Tibial nerve (tissue), 4 donors: Measurements from ENCODE around the gene ADAMTS17.

Experiments
- EP300 ChIP-seq, 2 donors: sonication (generic); formaldehyde crosslinking; IDR thresholded peaks; one replicate each; pipeline ENCODE4 v1.6.1; 2017; ENCODE audit warnings: antibody characterized with exemption in 2 of 2, mild to moderate bottlenecking in 1 of 2
- POLR2A ChIP-seq, 2 donors: fragments of 450-650 bp; IDR thresholded peaks; one replicate each; pipeline ENCODE4 v1.6.1; 2017; ENCODE audit warnings: antibody characterized with exemption in 2 of 2, mild to moderate bottlenecking in 2 of 2, moderate library complexity in 2 of 2
- TF ChIP-seq, protein P1 (sequence below), 5 experiments: fragments of 200-600 bp in 3 of 5; fragments of 450-650 bp in 2 of 5; sonication (generic) in 3 of 5; IDR thresholded peaks; one replicate each; pipeline ENCODE4 v1.5.1; 2016 to 2019; ENCODE audit warnings: antibody characterized with exemption in 5 of 5, mild to moderate bottlenecking in 3 of 5, moderate library complexity in 2 of 5

DNA sequence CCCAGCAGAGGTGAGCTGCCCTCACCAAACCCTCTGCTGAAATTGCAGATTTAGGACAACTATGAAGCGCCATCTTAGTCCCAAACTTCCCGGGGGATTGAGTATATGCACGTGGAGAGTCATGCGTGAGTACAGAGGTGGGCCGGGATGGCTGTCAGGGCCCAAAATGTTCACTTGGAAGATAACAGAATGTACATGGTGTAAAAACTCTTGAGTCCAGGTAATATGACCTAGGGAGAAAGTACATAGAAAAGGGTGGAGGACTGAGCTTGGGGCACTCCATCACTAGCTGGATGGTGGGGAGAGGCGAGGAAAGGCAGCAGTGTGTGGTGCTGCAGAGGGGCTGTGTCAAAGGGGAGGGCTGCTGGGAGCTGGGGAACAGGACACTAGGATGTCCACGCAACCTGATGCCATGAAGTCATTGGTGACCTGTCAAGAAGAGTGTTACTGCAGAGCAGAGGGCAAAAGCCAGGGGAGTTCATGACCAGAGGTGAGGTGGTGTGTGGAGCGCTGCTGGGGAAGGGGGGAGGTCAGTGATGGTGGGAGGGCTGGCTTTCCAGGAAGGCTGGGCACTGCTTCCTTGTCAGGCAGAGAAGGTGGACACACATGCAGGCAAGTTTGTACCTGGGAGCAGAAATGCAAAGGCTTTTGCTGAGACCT is 372.4 kb downstream of the ADAMTS17 start:
- TF ChIP-seq, protein P1, sequence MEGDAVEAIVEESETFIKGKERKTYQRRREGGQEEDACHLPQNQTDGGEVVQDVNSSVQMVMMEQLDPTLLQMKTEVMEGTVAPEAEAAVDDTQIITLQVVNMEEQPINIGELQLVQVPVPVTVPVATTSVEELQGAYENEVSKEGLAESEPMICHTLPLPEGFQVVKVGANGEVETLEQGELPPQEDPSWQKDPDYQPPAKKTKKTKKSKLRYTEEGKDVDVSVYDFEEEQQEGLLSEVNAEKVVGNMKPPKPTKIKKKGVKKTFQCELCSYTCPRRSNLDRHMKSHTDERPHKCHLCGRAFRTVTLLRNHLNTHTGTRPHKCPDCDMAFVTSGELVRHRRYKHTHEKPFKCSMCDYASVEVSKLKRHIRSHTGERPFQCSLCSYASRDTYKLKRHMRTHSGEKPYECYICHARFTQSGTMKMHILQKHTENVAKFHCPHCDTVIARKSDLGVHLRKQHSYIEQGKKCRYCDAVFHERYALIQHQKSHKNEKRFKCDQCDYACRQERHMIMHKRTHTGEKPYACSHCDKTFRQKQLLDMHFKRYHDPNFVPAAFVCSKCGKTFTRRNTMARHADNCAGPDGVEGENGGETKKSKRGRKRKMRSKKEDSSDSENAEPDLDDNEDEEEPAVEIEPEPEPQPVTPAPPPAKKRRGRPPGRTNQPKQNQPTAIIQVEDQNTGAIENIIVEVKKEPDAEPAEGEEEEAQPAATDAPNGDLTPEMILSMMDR (IDR thresholded peaks at IDR 0.05) = no peak
- TF ChIP-seq POLR2A (IDR thresholded peaks at IDR 0.05) (no peak), EP300 (IDR thresholded peaks at IDR 0.05) (no peak)
